Hematopoietic multipotent progenitor cell treated with erythropoietin and hydrocortisone succinate and interleukin-3 and kit ligand, for 15 days (in vitro differentiated cells): Measurements from ENCODE around the gene ERAS.
"Not testable (repeated sequence)": the region's sequence is repeated elsewhere in the genome, so short reads cannot be mapped to it uniquely, and the experiment has no call there.

Experiments
- DNase-seq: peaks from one replicate; pipeline ENCODE4 v3.0.0-alpha.2; 2015; ENCODE audit warnings: low spot score

Gene ERAS

GRCh38 chrX:48794911-48795515 is 31.3 kb upstream of the ERAS start:
- peak; percentile 16 for DNase-seq

DNA sequence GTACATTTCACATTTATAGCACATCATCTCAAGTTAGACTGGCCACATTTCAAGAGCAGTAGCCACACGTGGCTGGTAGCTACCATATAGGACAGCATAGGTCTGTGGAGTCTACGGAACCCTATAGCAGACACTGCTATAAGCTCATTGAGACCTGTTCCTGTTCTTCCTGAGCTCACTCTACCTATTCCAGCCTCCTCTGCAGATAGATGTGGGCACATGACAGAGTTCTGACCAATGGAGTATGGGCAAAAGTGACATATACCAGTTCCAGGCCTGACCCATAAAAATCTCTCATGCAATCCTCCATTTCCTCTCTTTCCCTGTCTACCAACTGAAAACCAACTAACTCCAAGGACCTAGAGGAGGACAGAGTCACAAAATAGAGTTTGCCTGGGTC is 28.0 kb upstream of the ERAS start:
- no peak for DNase-seq

- DNase-seq: peak; percentile 75
Observed at GRCh38 chrX:48800574-48801279, 25.6 kb upstream of the ERAS start.

- peak; percentile 98 for DNase-seq
Observed at GRCh38 chrX:48801280-48802088, 24.8 kb upstream of the ERAS start, which contains the start of gene HDAC6. Gene HDAC6 (plus strand): TSS chrX:48802067. CDS start chrX:48802693, 626 bp downstream.

DNA sequence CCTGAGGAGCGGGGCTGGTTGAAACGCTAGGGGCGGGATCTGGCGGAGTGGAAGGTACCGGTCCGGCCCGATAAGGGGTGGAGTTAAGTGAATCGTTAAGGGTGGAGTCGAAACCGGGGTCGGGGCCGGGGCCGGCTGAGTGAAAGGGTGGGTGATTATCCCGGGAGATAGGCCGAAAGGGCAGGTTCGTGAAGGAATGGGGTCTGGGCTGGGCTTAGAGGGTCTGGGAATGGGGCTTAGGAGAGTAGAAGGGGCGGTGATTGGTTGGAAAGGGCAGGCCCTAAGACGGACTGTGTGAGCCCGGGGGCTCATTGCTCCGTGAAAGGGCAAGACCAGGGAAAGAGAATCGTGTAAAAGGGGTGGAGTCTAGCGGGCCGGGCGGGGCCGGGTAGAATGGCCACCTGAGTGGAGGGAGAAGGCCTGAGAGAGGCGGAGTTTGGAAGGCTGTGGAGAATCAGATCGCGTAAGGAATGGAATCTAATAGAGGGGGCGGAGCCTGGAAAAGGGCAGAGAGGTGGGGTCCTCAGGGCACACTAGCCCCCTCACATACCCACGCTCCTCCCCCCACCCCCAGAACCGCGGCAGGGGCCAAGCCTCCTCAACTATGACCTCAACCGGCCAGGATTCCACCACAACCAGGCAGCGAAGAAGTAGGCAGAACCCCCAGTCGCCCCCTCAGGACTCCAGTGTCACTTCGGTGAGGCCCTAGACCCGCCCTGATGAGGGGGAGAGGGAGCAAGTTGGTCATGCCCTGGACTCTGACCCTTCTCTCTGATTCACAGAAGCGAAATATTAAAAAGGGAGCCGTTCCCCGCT is 24.0 kb upstream of the ERAS start:
- DNase-seq: peak; percentile 81

DNA sequence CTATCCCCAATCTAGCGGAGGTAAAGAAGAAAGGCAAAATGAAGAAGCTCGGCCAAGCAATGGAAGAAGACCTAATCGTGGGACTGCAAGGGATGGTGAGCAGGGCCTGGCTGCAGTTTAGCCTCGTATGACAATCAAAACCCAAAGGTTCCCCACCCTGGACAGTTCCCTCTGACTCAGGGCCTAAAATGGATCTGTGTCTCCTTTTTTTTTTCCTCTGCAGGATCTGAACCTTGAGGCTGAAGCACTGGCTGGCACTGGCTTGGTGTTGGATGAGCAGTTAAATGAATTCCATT is 23.5 kb upstream of the ERAS start:
- no peak for DNase-seq

DNA sequence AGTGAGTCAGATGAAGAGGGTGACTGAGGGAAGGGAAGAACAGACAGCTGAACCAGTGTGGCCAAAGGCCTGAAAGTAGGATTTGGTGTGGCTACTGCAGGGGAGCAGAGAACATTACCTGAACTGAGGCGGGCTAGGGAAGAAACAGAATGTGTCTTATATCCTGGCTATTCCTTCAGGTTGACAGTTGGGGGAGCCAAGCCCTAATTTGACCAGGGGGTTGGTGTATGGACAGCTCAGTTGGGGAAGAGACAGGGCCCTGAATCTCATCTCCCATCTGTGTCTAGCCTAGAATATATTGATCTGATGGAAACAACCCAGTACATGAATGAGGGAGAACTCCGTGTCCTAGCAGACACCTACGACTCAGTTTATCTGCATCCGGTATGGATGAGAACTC is 20.2 kb upstream of the ERAS start:
- DNase-seq: no peak

GRCh38 chrX:48813644-48814043 is 12.7 kb upstream of the ERAS start:
- DNase-seq: no peak

- DNase-seq: no peak
Observed at GRCh38 chrX:48814722-48815121, 11.6 kb upstream of the ERAS start.

DNA sequence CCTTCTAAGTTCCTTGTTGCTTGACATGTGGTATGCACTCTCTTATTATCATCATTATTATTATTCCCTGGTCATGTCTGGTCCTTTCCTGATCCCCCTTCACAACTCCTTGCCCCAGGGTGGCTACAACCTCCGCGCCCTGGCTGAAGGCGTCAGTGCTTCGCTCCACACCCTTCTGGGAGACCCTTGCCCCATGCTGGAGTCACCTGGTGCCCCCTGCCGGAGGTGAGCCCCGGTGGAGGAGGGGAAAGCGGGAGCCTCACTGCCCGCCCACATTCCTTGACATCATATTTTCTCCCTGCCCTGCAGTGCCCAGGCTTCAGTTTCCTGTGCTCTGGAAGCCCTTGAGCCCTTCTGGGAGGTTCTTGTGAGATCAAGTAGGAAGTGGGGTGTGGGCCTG is 11.0 kb upstream of the ERAS start:
- DNase-seq: no peak

DNA sequence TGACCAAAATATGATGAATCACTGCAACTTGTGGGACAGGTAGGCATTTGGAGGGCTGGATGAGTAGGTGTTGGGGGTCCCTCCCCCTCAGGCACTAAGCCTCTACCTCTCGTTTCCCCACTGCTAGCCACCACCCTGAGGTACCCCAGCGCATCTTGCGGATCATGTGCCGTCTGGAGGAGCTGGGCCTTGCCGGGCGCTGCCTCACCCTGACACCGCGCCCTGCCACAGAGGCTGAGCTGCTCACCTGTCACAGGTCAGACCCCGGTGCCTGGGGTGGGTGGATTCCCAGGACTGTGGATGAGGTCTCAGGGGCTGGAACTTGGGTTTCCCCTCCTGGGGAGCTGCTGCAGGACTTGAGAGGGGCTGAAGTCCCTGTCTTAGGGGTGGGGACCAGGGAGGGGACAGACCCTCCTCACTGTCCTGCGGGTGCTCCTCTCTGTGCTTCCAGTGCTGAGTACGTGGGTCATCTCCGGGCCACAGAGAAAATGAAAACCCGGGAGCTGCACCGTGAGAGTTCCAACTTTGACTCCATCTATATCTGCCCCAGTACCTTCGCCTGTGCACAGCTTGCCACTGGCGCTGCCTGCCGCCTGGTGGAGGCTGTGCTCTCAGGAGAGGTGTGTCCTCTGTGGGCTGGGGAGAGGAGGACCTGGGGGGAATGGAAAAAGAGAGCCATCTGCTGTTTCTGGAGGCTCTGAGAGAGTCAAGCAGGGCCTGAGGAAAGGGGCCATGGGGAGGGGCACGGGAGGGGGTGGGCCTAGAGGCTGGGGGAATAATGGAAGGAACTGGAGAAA is 10.1 kb upstream of the ERAS start:
- no peak for DNase-seq

DNA sequence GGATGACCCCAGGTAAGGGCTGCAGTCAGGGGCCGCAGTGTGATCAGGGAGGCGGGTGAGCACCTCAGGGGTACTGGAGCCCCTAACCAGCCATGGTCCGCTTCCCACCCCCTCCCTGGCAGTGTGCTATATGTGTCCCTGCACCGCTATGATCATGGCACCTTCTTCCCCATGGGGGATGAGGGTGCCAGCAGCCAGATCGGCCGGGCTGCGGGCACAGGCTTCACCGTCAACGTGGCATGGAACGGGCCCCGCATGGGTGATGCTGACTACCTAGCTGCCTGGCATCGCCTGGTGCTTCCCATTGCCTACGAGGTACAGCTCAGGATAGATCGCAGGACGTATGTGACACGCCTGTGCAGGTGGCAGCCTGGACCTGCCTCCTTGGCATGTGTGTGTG is 8.2 kb upstream of the ERAS start:
- DNase-seq: no peak

DNA sequence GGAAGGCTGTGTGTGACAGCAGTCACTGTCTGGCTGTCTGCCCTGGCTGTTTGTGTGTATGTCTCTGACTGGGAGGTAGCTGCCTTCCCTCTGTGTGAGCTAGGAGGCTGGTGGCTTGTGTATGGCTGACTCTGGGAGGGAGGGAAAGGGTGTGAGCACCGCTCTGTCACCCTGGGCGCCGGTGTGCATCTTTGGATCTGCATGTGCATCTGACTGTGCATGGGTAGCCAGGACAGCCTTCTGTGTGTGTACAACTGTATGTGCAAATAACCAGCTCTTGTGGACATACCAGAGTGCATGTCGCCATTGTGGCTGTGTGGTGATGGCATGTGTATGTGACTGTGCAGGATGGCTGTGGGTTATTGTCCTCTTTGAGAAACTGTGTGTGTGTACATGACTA is 7.4 kb upstream of the ERAS start:
- no peak for DNase-seq

DNA sequence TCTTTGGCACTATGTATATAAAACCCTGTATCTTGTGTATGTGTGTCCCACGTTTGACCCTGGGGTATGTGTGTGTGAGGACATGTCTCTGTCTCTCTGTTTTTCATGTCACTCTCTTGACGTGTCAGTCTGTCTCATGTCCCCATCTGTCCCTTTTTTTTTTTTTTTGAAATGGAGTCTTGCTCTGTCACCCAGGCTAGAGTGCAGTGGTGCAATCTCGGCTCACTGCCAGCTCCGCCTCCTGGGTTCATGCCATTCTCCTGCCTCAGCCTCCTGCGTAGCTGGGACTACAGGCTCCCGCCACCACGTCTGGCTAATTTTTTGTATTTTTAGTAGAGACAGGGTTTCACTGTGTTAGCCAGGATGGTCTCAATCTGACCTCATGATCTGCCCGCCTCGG is 6.9 kb upstream of the ERAS start:
- not testable (repeated sequence) for DNase-seq

DNA sequence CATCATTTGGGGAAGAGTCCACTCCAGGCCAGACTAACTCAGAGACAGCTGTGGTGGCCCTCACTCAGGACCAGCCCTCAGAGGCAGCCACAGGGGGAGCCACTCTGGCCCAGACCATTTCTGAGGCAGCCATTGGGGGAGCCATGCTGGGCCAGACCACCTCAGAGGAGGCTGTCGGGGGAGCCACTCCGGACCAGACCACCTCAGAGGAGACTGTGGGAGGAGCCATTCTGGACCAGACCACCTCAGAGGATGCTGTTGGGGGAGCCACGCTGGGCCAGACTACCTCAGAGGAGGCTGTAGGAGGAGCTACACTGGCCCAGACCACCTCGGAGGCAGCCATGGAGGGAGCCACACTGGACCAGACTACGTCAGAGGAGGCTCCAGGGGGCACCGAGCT is 3.3 kb upstream of the ERAS start:
- no peak for DNase-seq

DNA sequence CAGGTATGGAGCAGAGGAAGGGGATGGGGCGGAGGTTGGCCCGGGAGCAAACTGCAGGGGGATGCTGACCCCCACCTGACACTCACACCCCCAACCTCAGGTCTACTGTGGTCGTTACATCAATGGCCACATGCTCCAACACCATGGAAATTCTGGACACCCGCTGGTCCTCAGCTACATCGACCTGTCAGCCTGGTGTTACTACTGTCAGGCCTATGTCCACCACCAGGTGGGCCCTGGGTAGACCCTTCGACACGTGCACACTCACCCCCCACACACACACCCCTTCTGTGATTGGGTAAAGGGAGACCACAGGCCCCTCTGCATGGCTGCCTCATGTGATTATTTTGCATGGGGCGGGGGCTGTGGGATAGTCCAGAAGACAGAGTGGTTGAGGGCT is 2.2 kb upstream of the ERAS start:
- no peak for DNase-seq

GRCh38 chrX:48826876-48827653 is 752 bp downstream of the ERAS start:
- DNase-seq: no peak

DNA sequence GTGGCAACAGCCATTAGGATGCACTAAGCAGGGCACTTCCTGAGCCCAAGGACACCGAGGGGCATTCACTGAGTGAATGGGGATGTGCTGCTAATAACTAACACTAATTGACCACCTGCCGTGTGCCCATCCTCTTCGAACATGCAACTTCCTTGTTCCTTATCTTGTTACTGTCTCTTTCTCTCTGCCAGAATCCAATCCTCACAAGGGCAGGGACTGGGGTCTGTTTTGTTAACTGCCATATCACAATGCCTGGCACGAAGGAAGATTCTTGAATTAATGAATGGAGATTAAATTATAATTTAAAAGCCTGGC is 1.3 kb downstream of the ERAS start:
- no peak for DNase-seq

- DNase-seq: no peak
Observed at GRCh38 chrX:48829016-48829735, 2.9 kb downstream of the ERAS start.

DNA sequence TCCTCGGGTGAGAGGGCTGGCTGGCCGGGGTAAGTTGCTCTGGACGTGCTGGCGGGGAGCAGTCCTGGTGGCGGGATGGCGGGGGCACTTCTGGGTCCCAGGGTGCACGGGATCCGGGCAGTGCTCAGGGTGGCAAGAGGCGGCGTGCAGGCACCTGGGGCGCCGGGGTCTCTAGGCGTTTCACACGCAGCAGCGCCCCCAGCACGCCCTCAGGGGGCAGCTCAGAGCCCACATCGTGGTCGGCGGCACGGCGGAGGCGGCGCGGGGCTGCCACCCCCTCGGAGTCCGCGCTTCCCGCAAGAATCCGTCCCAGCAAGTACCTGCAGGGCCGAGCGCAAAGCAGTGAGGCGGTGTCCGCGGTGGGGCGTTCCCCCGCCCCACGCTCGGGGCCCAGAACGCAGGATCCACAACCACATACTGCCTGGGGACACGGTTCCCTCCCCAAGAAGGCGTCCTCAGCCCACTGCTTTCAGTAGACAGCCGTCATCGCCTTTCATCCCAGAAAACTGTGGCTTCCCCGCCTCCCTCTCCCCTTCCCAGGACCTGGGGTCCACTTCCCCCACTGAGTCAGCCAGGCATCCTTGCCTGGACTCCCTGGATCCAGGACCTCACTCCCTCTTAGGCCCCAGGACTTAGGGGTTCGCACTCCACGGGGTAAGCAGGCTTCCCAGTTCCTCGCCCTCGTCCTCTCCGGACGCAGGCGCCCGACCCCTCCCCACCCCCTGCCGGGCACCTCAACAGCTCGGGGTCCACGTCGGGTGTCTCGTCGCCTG is 5.0 kb downstream of the ERAS start:
- no peak for DNase-seq
